ENCODE results near the gene NEB. TPM values are rescaled to one million over a fixed set of nuclear protein-coding genes. Genes with fewer than 3 reads are reported as not detected.

The NEB gene
- total and polyA plus RNA-seq, 2 of the 13 experiments (the other 11 are each of a cell fraction or from before 2014, with no cell fraction given) = 0.21 to 0.24 TPM

DNA sequence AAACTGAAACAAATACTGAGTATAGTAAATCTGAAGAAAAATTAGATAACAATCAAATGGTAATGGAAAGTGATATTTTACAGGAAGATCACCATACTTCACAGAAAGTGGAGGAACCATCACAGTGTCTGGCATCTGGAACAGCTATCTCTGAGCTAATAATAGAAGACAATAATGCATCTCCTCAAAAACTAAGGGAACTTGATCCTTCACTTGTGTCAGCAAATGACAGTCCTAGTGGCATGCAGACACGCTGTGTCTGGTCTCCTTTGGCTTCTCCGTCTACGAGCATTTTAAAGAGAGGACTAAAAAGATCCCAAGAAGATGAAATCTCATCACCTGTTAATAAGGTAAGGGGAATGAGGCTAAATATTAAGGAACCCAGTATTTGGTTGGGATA is 268.5 kb downstream of the NEB start:
- DNase-seq (ENCODE audit: low spot score) (no peak), FAIRE-seq (no peak), ATAC-seq (no peak)
- Histone ChIP-seq H3K9me3 (ENCODE audit: low read length) (no peaks in the 10 kb centered on the region), H3K27me3 (ENCODE audit: control insufficient read depth in 1 of 2, insufficient read depth in 2 of 2, low read length in 2 of 2) (no peaks in the 10 kb centered on the region), H4K20me1 (ENCODE audit: insufficient read depth, low read length) (no peaks in the 10 kb centered on the region), H3K4me1 (ENCODE audit: insufficient read depth, low read length) (no peaks in the 10 kb centered on the region), H3K79me2 (ENCODE audit: insufficient read depth, low read length) (no peaks in the 10 kb centered on the region), H3K36me3 (replicated peaks in 1 of 2; ENCODE audit: control insufficient read depth in 1 of 2, insufficient read depth in 2 of 2, low read length in 2 of 2) (peaks cover 17 to 96% of the 10 kb centered on the region in 2 experiments), H3K9ac (ENCODE audit: insufficient read depth, low read depth, low read length) (no peak overlapping the region), H2AFZ (ENCODE audit: low read length) (no peak overlapping the region), H3K27ac (ENCODE audit: extremely low read length, insufficient read depth, low read length) (no peak overlapping the region), H3K4me3 (replicated peaks in 1 of 3; ENCODE audit: insufficient read depth in 1 of 3, low read depth in 2 of 3, low read length in 3 of 3) (no peak overlapping the region), H3K4me2 (ENCODE audit: low read depth, low read length) (no peak overlapping the region)
- BruUV-seq (replicated peaks) = no TSS peak
- ChIA-PET POLR2A (no interaction called here), CTCF (ENCODE audit: low intra/inter-chr PET ratio, low total read pairs) (no interaction called here)
- intact Hi-C loops (cut with micrococcal nuclease; ENCODE audit: unreplicated experiment) (no loop called here), in situ Hi-C loops (cut with HindIII; ENCODE audit: extremely low pct_ligation_motif_present, low pct_unique_long_range_greater_than_20kb) (loop anchor here (25.0 kb wide), 1 partner anchor 1197 kb away; no protein-coding TSS in a partner anchor)
- WGBS (ENCODE audit: low lambda C conversion rate) = 100% methylated on average over 3 of the region's 3 CpGs
- TF ChIP-seq, protein P1, sequence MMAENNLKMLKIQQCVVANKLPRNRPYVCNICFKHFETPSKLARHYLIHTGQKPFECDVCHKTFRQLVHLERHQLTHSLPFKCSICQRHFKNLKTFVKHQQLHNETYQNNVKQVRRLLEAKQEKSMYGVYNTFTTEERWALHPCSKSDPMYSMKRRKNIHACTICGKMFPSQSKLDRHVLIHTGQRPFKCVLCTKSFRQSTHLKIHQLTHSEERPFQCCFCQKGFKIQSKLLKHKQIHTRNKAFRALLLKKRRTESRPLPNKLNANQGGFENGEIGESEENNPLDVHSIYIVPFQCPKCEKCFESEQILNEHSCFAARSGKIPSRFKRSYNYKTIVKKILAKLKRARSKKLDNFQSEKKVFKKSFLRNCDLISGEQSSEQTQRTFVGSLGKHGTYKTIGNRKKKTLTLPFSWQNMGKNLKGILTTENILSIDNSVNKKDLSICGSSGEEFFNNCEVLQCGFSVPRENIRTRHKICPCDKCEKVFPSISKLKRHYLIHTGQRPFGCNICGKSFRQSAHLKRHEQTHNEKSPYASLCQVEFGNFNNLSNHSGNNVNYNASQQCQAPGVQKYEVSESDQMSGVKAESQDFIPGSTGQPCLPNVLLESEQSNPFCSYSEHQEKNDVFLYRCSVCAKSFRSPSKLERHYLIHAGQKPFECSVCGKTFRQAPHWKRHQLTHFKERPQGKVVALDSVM (CRISPR knock-in tag; IDR thresholded peaks at IDR 0.05) = no peak
- TF ChIP-seq, protein P2, sequence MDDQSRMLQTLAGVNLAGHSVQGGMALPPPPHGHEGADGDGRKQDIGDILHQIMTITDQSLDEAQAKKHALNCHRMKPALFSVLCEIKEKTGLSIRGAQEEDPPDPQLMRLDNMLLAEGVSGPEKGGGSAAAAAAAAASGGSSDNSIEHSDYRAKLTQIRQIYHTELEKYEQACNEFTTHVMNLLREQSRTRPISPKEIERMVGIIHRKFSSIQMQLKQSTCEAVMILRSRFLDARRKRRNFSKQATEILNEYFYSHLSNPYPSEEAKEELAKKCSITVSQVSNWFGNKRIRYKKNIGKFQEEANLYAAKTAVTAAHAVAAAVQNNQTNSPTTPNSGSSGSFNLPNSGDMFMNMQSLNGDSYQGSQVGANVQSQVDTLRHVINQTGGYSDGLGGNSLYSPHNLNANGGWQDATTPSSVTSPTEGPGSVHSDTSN (CRISPR knock-in tag; IDR thresholded peaks at IDR 0.05; ENCODE audit: borderline replicate concordance) = no peak
- TF ChIP-seq JDP2 (CRISPR knock-in tag; IDR thresholded peaks at IDR 0.05; ENCODE audit: borderline replicate concordance) = no peak
- TF ChIP-seq ZNF30 (CRISPR knock-in tag; IDR thresholded peaks at IDR 0.05) = no peak
- TF ChIP-seq ZNF577 (CRISPR knock-in tag; IDR thresholded peaks at IDR 0.05; ENCODE audit: borderline replicate concordance, low read depth) = no peak
- TF ChIP-seq CCDC6 (CRISPR knock-in tag; IDR thresholded peaks at IDR 0.05) = no peak
- no peak for TF ChIP-seq MAFF (IDR thresholded peaks at IDR 0.05; ENCODE audit: low read depth, low read length)
